Fibroblast of lung (primary cell): Measurements from ENCODE around the gene NSA2. TPM values are rescaled to one million over a fixed set of nuclear protein-coding genes. Genes with fewer than 3 reads are reported as not detected.
"Not testable (repeated sequence)": the region's sequence is repeated elsewhere in the genome, so short reads cannot be mapped to it uniquely, and the experiment has no call there.

Source experiments
- DNase-seq, 2 donors: peaks; one replicate each; pipeline versions ENCODE4 v3.0.0 to v3.0.0-alpha.2; 2010; ENCODE audit warnings: low read depth in 2 of 2
- H2AFZ ChIP-seq: 2 replicates; pipeline ENCODE4 v1.5.1; 2012; ENCODE audit warnings: low read length, control low read depth, inconsistent platforms
- H3K27ac ChIP-seq: 2 replicates; pipeline ENCODE4 v1.5.1; 2011; ENCODE audit warnings: low read length, control low read depth; ENCODE audit not compliant: insufficient read depth
- H3K27me3 ChIP-seq: 2 replicates; pipeline ENCODE4 v1.5.1; 2011; ENCODE audit warnings: mild to moderate bottlenecking, low read length; ENCODE audit not compliant: control insufficient read depth, insufficient read depth
- H3K36me3 ChIP-seq: 2 replicates; pipeline ENCODE4 v1.5.1; 2011; ENCODE audit warnings: low read length; ENCODE audit not compliant: control insufficient read depth, insufficient read depth
- H3K4me1 ChIP-seq: 2 replicates; pipeline ENCODE4 v1.5.1; 2011; ENCODE audit warnings: low read length; ENCODE audit not compliant: control insufficient read depth, insufficient read depth; ENCODE audit errors: extremely low read depth
- H3K4me2 ChIP-seq: 2 replicates; pipeline ENCODE4 v1.5.1; 2011; ENCODE audit warnings: low read length, control low read depth; ENCODE audit not compliant: insufficient read depth; ENCODE audit errors: extremely low read depth
- H3K4me3 ChIP-seq, 4 experiments: fragments of 200-600 bp in 1 of 4; sonication (generic) in 1 of 4; replicated peaks in 1 of 4; 2 replicates each; pipeline ENCODE4 v1.5.1; 2011 to 2016; ENCODE audit warnings: low read length in 4 of 4, low read depth in 3 of 4, mild to moderate bottlenecking in 3 of 4, control low read depth in 2 of 4, inconsistent platforms in 1 of 4, mixed read lengths in 1 of 4; ENCODE audit not compliant: insufficient read depth in 1 of 4; ENCODE audit errors: control extremely low read depth in 1 of 4
- H3K79me2 ChIP-seq: 2 replicates; pipeline ENCODE4 v1.5.1; 2012; ENCODE audit warnings: mild to moderate bottlenecking, low read length, inconsistent platforms; ENCODE audit not compliant: control insufficient read depth, insufficient read depth
- H3K9ac ChIP-seq: 2 replicates; pipeline ENCODE4 v1.5.1; 2011; ENCODE audit warnings: mild to moderate bottlenecking, low read length, control low read depth; ENCODE audit not compliant: insufficient read depth
- H3K9me3 ChIP-seq: 2 replicates; pipeline ENCODE4 v1.5.1; 2012; ENCODE audit warnings: low read depth, low read length; ENCODE audit not compliant: control insufficient read depth, insufficient read depth
- H4K20me1 ChIP-seq: 2 replicates; pipeline ENCODE4 v1.5.1; 2011; ENCODE audit warnings: low read length; ENCODE audit not compliant: control insufficient read depth, insufficient read depth; ENCODE audit errors: extremely low read depth
- CTCF ChIP-seq, 2 donors: IDR thresholded peaks in 1 of 2; conservative IDR thresholded peaks in 1 of 2; 1 replicate in 1 of 2; 2 replicates in 1 of 2; pipeline ENCODE4 v1.5.1; 2011 to 2012; ENCODE audit warnings: low read length in 2 of 2, control low read depth in 1 of 2, inconsistent platforms in 1 of 2, low read depth in 1 of 2, mild to moderate bottlenecking in 1 of 2
- EZH2 ChIP-seq: IDR thresholded peaks from 2 replicates; pipeline ENCODE4 v1.5.1; 2012; ENCODE audit warnings: low read length, control low read depth, mild to moderate bottlenecking; ENCODE audit errors: missing control alignments
- polyA plus RNA-seq, 2 donors: library from polyadenylated mRNA; depleted of rRNA in 1 of 2; stranded (reverse) in 1 of 2; unstranded in 1 of 2; fragments of >200 nt; gene quantifications; 2 replicates each; pipeline ENCODE4 v1.2.1, GENCODE V29; 2011 to 2012; ENCODE audit warnings: missing spikeins in 1 of 2
- total RNA-seq: library from RNA; depleted of rRNA; stranded (reverse); fragments of >200 nt; gene quantifications from 2 replicates; pipeline ENCODE4 v1.2.1, GENCODE V29; 2014

Gene NSA2
- total and polyA plus RNA-seq, 2 donors (not counting 1 experiment from before 2014, with no cell fraction given), result 139 to 169 TPM

- Histone ChIP-seq H4K20me1 (no peaks in the 10 kb centered on the region), H3K36me3 (peaks cover 6% of the 10 kb centered on the region), H3K27me3 (no peaks in the 10 kb centered on the region), H3K4me3 (no peak overlapping the region), H3K9me3 (no peaks in the 10 kb centered on the region), H3K9ac (no peak overlapping the region), H3K4me1 (no peaks in the 10 kb centered on the region), H3K4me2 (no peak overlapping the region), H3K27ac (no peak overlapping the region), H3K79me2 (no peaks in the 10 kb centered on the region), H2AFZ (no peak overlapping the region)
- TF ChIP-seq EZH2, result no peak
- no peak for TF ChIP-seq CTCF (conservative IDR thresholded peaks at IDR 0.05 in 1 of 2, IDR thresholded peaks at IDR 0.05 in 1 of 2; ENCODE audit: low read depth in 1 of 2, low read length in 2 of 2)
- DNase-seq, result peak in 1 of 2 donors; percentile 10
These were observed 41.7 kb upstream of the NSA2 start for GRCh38 chr5:74725331-74725730.

GRCh38 chr5:74736759-74737158 is 30.3 kb upstream of the NSA2 start:
- Histone ChIP-seq H3K4me2 (no peak overlapping the region), H3K9ac (no peak overlapping the region), H3K9me3 (no peaks in the 10 kb centered on the region), H4K20me1 (no peaks in the 10 kb centered on the region), H3K36me3 (peaks cover 3% of the 10 kb centered on the region), H3K4me3 (no peak overlapping the region), H3K27ac (no peak overlapping the region), H3K4me1 (no peaks in the 10 kb centered on the region), H2AFZ (no peak overlapping the region), H3K79me2 (no peaks in the 10 kb centered on the region), H3K27me3 (no peaks in the 10 kb centered on the region)
- no peak for DNase-seq
- TF ChIP-seq EZH2 (no peak), CTCF (conservative IDR thresholded peaks at IDR 0.05 in 1 of 2, IDR thresholded peaks at IDR 0.05 in 1 of 2; ENCODE audit: low read depth in 1 of 2, low read length in 2 of 2) (no peak)

- no peaks in the 10 kb centered on the region for H3K79me2 ChIP-seq
- no peak for DNase-seq
- H2AFZ ChIP-seq, result no peak overlapping the region
- H3K4me2 ChIP-seq, result no peak overlapping the region
- H3K27ac ChIP-seq, result no peak overlapping the region
- H3K27me3 ChIP-seq, result no peaks in the 10 kb centered on the region
- no peaks in the 10 kb centered on the region for H4K20me1 ChIP-seq
- no peak overlapping the region for H3K9ac ChIP-seq
- TF ChIP-seq EZH2 (no peak), CTCF (conservative IDR thresholded peaks at IDR 0.05 in 1 of 2, IDR thresholded peaks at IDR 0.05 in 1 of 2; ENCODE audit: low read depth in 1 of 2, low read length in 2 of 2) (no peak)
- no peaks in the 10 kb centered on the region for H3K4me1 ChIP-seq
- no peaks in the 10 kb centered on the region for H3K9me3 ChIP-seq
- H3K4me3 ChIP-seq, result no peak overlapping the region
- H3K36me3 ChIP-seq, result peaks cover 3% of the 10 kb centered on the region
These were observed 28.6 kb upstream of the NSA2 start for GRCh38 chr5:74738406-74738805.

GRCh38 chr5:74748742-74749141 is 18.3 kb upstream of the NSA2 start:
- H2AFZ ChIP-seq, H3K9ac ChIP-seq, DNase-seq, H3K79me2 ChIP-seq, H3K9me3 ChIP-seq, H4K20me1 ChIP-seq, H3K27ac ChIP-seq, H3K4me3 ChIP-seq, H3K4me1 ChIP-seq, H3K27me3 ChIP-seq, H3K4me2 ChIP-seq, H3K36me3 ChIP-seq: not testable (repeated sequence)
